Liver (tissue), 9 donors: ENCODE results near the gene PAX8. TPM values are rescaled to one million over a fixed set of nuclear protein-coding genes. Genes with fewer than 3 reads are reported as not detected.

Source experiments
- DNase-seq: peaks from one replicate; pipeline ENCODE4 v3.0.0-alpha.2; 2017; ENCODE audit warnings: low spot score
- H3K27ac ChIP-seq, 2 donors: one replicate each; pipeline ENCODE4 v1.7.0; 2013; ENCODE audit warnings: inconsistent platforms in 2 of 2, low read length in 2 of 2, control low read depth in 1 of 2, low read depth in 1 of 2, mild to moderate bottlenecking in 1 of 2
- H3K27me3 ChIP-seq, 4 donors: one replicate each; pipeline versions ENCODE4 v1.6.1 to v1.7.0; 2013; ENCODE audit warnings: low read length in 3 of 4, inconsistent platforms in 1 of 4, mild to moderate bottlenecking in 1 of 4, moderate library complexity in 1 of 4; ENCODE audit not compliant: control insufficient read depth in 4 of 4, insufficient read depth in 4 of 4
- H3K36me3 ChIP-seq, 4 donors: one replicate each; pipeline versions ENCODE4 v1.6.1 to v1.7.0; 2013; ENCODE audit warnings: low read length in 3 of 4, mild to moderate bottlenecking in 3 of 4, low read depth in 1 of 4, moderate library complexity in 1 of 4; ENCODE audit not compliant: control insufficient read depth in 4 of 4, insufficient read depth in 3 of 4
- H3K4me1 ChIP-seq, 4 donors: one replicate each; pipeline versions ENCODE4 v1.6.1 to v1.7.0; 2013; ENCODE audit warnings: low read length in 3 of 4, mild to moderate bottlenecking in 3 of 4, moderate library complexity in 1 of 4; ENCODE audit not compliant: control insufficient read depth in 4 of 4, insufficient read depth in 4 of 4
- H3K4me3 ChIP-seq, 3 donors: one replicate each; pipeline versions ENCODE4 v1.6.1 to v1.7.0; 2013; ENCODE audit warnings: low read length in 3 of 3, control low read depth in 1 of 3, low read depth in 1 of 3, mild to moderate bottlenecking in 1 of 3
- H3K9ac ChIP-seq, 2 donors: one replicate each; pipeline ENCODE4 v1.7.0; 2013; ENCODE audit warnings: low read length in 2 of 2, mild to moderate bottlenecking in 2 of 2, moderate library complexity in 2 of 2, control low read depth in 1 of 2, low read depth in 1 of 2
- H3K9me3 ChIP-seq, 4 donors: one replicate each; pipeline versions ENCODE4 v1.6.1 to v1.7.0; 2013; ENCODE audit warnings: low read length in 3 of 4; ENCODE audit not compliant: control insufficient read depth in 4 of 4
- EGR1 ChIP-seq, 2 donors: IDR thresholded peaks; 2 replicates each; pipeline ENCODE4 v1.6.1; 2016 to 2018; ENCODE audit warnings: antibody characterized with exemption in 2 of 2, low read depth in 2 of 2
- FOXA1 ChIP-seq: IDR thresholded peaks from 2 replicates; pipeline ENCODE4 v1.6.1; 2016; ENCODE audit warnings: antibody characterized with exemption
- FOXA2 ChIP-seq: IDR thresholded peaks from 2 replicates; pipeline ENCODE4 v1.6.1; 2016; ENCODE audit warnings: antibody characterized with exemption
- GABPA ChIP-seq, 2 donors: IDR thresholded peaks in 1 of 2; conservative IDR thresholded peaks in 1 of 2; 2 replicates each; pipeline ENCODE4 v1.6.1; 2016; ENCODE audit warnings: antibody characterized with exemption in 2 of 2, mild to moderate bottlenecking in 1 of 2, moderate library complexity in 1 of 2
- HNF4A ChIP-seq, 2 donors: conservative IDR thresholded peaks; 2 replicates each; pipeline ENCODE4 v1.6.1; 2016; ENCODE audit warnings: antibody characterized with exemption in 2 of 2, mild to moderate bottlenecking in 2 of 2
- HNF4G ChIP-seq: IDR thresholded peaks from 2 replicates; pipeline ENCODE4 v1.6.1; 2016; ENCODE audit warnings: antibody characterized with exemption
- JUND ChIP-seq, 2 donors: IDR thresholded peaks; 2 replicates each; pipeline ENCODE4 v1.6.1; 2016; ENCODE audit warnings: antibody characterized with exemption in 2 of 2
- MAX ChIP-seq: IDR thresholded peaks from 2 replicates; pipeline ENCODE4 v1.6.1; 2016; ENCODE audit warnings: antibody characterized with exemption
- RAD21 ChIP-seq, 2 donors: IDR thresholded peaks; 2 replicates each; pipeline ENCODE4 v1.6.1; 2016; ENCODE audit warnings: antibody characterized with exemption in 2 of 2, mild to moderate bottlenecking in 2 of 2
- SP1 ChIP-seq: IDR thresholded peaks from 2 replicates; pipeline ENCODE4 v1.6.1; 2018; ENCODE audit warnings: antibody characterized with exemption, mild to moderate bottlenecking
- TAF1 ChIP-seq: conservative IDR thresholded peaks from 2 replicates; pipeline ENCODE4 v1.6.1; 2016; ENCODE audit warnings: antibody characterized with exemption, mild to moderate bottlenecking
- YY1 ChIP-seq: IDR thresholded peaks from 2 replicates; pipeline ENCODE4 v1.6.1; 2016; ENCODE audit warnings: antibody characterized with exemption, mild to moderate bottlenecking
- WGBS: extraction: QIAGEN DNeasy Blood & Tissue Kit; methylation state at CpG from one replicate; pipeline ENCODE4 v1.1.7; 2013; 5-methylcytosine and 5-hydroxymethylcytosine counted together
- polyA plus RNA-seq, 2 donors: library from polyadenylated mRNA; stranded (reverse) in 1 of 2; unstranded in 1 of 2; fragments of 200-250 nt in 1 of 2; fragments of >200 nt in 1 of 2; fragmentation: Nextera tagmentation in 1 of 2; extraction: Ambion mirVana in 1 of 2; gene quantifications; one replicate each; pipeline versions ENCODE4 v1.2.1 to v1.2.3, GENCODE V29; 2013 to 2015
- total RNA-seq, 2 donors: library from RNA; depleted of rRNA; stranded (reverse); fragments of >200 nt; gene quantifications; one replicate each; pipeline ENCODE4 v1.2.3, GENCODE V29; 2014
- TF ChIP-seq, protein P1 (sequence below): IDR thresholded peaks from 2 replicates; pipeline ENCODE4 v1.6.1; 2016; ENCODE audit warnings: antibody characterized with exemption
- TF ChIP-seq, protein P2 (sequence below): IDR thresholded peaks from 2 replicates; pipeline ENCODE4 v1.6.1; 2016; ENCODE audit warnings: antibody characterized with exemption, mild to moderate bottlenecking
- donor health status: healthy.
- donor health status: healthy.
- donor health status: healthy.
- donor health status: healthy.
- donor health status: healthy.

PAX8 gene
- total and polyA plus RNA-seq, 4 donors: 0.09 to 0.85 (median 0.33) TPM

- H3K27me3 ChIP-seq: peaks cover 0 to 5% (median 0%) of the 10 kb centered on the region in 4 donors
- no peak overlapping the region for H3K9ac ChIP-seq
- H3K36me3 ChIP-seq: no peaks in the 10 kb centered on the region
- H3K27ac ChIP-seq: no peak overlapping the region
- DNase-seq: no peak
- TF ChIP-seq YY1: no peak
- H3K4me3 ChIP-seq: no peak overlapping the region
- peaks cover 10 to 35% (median 21%) of the 10 kb centered on the region in 4 donors for H3K4me1 ChIP-seq
- WGBS: 52% methylated on average over 49 of the region's 49 CpGs
- H3K9me3 ChIP-seq: no peaks in the 10 kb centered on the region
These were observed 514 bp downstream of the PAX8 start for GRCh38 chr2:113278073-113278741.

DNA sequence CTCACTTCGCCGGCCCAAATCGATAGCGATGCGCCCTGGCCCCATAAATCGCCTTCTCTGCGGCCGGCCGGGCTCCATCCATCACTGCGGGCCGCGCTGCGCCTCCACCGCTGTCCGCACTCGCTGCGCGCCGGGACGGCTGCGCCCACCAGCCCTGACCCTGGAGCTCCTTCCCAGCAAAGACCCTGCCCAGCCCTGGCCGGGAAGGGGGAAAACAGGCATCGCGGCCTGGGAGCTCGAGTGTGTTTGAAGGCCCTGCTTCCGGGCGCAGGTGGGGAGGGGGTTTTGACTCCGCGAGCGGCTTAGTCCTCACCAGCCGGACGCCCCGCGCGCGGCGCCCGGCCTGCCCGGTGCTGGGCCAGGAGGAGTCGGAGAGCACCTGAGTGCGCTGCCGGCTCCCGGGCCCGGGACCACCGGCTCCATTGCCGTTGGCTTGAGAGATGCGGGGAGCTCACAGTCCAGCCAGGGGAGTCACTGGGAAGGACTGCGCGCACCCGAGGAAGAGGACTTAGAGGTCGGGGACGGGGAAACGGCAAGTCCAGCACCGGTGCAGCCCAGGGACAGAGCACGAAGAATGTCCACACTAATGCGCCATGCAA is 1.1 kb downstream of the PAX8 start:
- H3K9ac ChIP-seq: no peak overlapping the region
- peak overlapping the region in 1 of 3 donors; percentile 24 for H3K4me3 ChIP-seq
- DNase-seq: no peak
- H3K4me1 ChIP-seq: peaks cover 10 to 31% (median 17%) of the 10 kb centered on the region in 4 donors
- no peaks in the 10 kb centered on the region for H3K9me3 ChIP-seq
- TF ChIP-seq MAX (no peak), TAF1 (no peak), SP1 (no peak), JUND (IDR thresholded peaks at IDR 0.05) (no peak), RAD21 (IDR thresholded peaks at IDR 0.05) (no peak), FOXA1 (no peak), GABPA (IDR thresholded peaks at IDR 0.05 in 1 of 2, conservative IDR thresholded peaks at IDR 0.05 in 1 of 2) (no peak), HNF4A (conservative IDR thresholded peaks at IDR 0.05) (no peak), FOXA2 (no peak), YY1 (no peak), HNF4G (no peak), EGR1 (IDR thresholded peaks at IDR 0.05; ENCODE audit: low read depth in 2 of 2) (no peak)
- TF ChIP-seq, protein P1, sequence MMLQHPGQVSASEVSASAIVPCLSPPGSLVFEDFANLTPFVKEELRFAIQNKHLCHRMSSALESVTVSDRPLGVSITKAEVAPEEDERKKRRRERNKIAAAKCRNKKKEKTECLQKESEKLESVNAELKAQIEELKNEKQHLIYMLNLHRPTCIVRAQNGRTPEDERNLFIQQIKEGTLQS: no peak
- TF ChIP-seq, protein P2, sequence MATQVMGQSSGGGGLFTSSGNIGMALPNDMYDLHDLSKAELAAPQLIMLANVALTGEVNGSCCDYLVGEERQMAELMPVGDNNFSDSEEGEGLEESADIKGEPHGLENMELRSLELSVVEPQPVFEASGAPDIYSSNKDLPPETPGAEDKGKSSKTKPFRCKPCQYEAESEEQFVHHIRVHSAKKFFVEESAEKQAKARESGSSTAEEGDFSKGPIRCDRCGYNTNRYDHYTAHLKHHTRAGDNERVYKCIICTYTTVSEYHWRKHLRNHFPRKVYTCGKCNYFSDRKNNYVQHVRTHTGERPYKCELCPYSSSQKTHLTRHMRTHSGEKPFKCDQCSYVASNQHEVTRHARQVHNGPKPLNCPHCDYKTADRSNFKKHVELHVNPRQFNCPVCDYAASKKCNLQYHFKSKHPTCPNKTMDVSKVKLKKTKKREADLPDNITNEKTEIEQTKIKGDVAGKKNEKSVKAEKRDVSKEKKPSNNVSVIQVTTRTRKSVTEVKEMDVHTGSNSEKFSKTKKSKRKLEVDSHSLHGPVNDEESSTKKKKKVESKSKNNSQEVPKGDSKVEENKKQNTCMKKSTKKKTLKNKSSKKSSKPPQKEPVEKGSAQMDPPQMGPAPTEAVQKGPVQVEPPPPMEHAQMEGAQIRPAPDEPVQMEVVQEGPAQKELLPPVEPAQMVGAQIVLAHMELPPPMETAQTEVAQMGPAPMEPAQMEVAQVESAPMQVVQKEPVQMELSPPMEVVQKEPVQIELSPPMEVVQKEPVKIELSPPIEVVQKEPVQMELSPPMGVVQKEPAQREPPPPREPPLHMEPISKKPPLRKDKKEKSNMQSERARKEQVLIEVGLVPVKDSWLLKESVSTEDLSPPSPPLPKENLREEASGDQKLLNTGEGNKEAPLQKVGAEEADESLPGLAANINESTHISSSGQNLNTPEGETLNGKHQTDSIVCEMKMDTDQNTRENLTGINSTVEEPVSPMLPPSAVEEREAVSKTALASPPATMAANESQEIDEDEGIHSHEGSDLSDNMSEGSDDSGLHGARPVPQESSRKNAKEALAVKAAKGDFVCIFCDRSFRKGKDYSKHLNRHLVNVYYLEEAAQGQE: no peak
- 19% methylated on average over 56 of the region's 56 CpGs for WGBS
- no peak overlapping the region for H3K27ac ChIP-seq
- peaks cover 0 to 5% (median 0%) of the 10 kb centered on the region in 4 donors for H3K27me3 ChIP-seq
- no peaks in the 10 kb centered on the region for H3K36me3 ChIP-seq
